Activated T-cell treated with anti-CD3 and anti-CD28 coated beads, Interleukin-2, amount 50 U/mL, for 48 hours (primary cell): ENCODE results near the gene EAPP.
"Not testable (repeated sequence)": the region's sequence is repeated elsewhere in the genome, so short reads cannot be mapped to it uniquely, and the experiment has no call there.

Experiments used
- DNase-seq, 2 experiments: peaks; one replicate each; pipeline ENCODE4 v3.0.0-alpha.2; 2020

EAPP gene

DNA sequence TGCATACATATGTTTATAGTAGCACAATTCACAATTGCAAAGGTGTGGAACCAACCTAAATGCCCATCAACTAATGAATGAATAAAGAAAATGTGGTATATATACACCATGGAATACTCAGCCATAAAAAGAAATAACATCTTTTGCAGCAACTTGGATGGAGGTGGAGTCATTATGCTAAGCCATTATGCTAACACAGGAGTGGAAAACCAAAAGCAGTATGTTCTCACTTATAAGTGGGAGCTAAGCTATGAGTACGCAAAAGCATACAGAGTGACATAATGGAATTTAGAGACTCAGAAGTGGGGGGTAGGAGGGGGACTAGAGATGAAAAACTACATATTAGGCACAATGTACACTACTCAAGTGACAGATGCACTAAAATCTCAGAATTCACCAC lies 61.2 kb downstream of the EAPP start:
- no peak for DNase-seq

DNA sequence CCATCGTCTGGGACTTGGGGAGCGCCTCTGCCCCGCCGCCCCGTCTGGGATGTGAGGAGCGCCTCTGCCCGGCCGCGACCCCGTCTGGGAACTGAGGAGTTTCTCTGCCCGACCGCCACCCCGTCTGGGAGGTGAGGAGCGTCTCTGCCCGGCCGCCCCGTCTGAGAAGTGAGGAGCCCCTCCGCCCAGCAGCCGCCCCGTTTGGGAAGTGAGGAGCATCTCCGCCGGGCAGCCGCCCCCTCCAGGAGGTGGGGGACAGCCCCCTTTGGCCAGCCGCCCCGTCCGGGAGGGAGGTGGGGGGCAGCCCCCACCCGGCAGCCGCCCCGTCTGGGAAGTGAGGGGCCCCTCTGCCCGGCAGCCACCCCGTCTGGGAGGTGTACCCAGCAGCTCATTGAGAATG lies 63.5 kb downstream of the EAPP start:
- not testable (repeated sequence) for DNase-seq

DNA sequence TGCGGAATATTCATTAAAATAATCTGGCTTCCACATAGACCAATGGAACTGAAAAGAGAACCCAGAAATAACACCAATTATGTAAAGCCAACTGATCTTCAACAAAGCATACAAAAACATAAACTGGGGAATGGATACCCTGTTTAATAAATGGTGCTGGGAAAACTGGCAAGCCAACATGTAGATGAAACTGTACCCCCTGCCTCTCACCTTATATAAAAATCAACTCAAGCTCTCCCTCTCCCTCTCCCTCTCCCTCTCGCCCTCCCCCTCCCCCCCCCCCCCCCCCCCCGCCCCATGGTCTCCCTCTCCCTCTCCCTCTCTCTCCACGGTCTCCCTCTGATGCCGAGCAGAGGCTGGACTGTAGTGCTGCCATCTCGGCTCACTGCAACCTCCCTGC lies 64.3 kb downstream of the EAPP start:
- DNase-seq = no peak

DNA sequence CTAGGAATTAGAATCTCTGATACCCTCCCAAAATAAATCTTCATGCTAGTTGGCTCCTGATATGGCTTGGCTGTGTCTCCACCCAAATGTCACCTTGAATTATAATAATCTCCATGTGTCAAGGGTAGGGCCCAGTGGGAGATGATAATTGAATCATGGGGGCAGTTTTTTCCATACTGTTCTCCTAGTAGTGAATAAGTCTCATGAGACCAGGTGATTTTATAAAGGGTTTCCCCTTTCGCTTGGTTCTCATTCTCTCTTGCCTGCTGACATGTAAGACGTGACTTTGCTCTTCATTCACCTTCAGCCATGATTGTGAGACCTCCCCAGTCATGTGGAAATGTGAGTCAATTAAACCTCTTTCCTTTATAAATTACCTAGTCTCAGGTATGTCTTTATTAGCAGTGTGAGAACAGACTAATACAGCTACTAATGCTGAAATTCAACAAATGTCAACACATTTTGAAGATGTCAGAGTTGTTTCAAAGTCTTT lies 65.3 kb downstream of the EAPP start:
- DNase-seq = no peak

DNA sequence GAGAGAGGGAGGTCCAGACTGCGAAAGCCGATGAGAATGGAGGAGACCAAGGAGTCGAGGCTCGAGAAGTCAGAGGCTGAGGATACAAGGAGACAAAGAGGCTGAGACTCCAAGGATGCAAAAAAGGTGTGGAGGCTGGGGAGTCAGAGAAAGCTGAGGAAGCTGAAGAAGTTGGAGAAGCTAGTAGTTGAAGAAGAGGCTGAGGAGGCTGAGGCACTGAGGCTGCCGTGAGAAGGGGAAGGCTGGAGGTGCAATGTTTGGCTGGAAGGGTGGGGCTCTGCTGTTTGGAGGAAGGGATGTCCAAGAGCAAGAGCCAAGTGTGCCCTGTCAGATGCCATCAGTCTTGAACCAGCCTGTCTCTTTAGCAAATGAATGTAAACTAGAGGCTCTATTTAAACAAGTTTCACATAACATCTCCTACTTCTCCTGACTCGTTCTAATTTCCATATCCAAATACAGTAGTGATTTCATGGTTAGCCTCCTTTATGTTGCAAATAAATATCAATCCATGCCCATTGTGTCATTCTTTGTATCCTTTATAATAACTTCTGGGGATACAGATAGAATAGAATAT lies 66.7 kb downstream of the EAPP start:
- DNase-seq = no peak

DNA sequence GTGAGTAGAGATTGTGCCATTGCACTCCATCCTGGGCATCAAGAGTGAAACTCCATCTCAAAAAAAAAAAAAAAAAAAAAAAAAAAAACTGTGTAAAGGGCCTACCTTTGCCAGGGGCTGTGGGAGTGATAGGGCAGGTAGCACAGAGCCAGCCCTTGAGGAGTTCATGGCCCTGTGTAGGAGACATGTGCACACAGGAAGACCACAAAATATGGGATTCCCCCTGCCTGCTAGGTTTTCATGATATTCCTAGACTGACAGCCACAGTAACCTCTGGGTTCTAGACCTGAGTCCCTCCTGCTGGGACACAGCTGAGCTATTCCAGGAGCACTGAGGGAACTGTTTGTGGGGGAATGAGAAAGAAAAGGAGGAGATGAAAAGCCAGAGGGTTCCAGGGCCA lies 69.2 kb downstream of the EAPP start:
- no peak for DNase-seq

DNA sequence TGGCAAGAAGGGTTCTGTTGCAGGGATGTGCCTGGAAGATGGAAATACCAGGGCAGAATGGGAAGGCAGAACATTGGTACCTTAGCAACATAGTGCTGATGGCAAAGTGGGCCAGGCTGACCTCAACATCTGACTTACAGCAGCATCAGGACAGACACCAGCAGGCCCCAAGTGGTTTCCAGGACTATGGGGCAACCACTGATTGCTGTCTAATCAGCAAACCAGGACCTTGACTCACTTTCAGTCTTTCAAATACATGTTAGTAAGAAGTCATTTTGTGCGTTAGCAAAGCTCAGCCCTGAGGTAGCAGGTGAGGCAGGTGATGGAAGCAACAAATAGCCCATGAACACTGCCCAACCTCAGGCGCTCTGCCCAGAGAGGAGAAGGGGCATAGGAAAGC lies 72.8 kb downstream of the EAPP start:
- DNase-seq = no peak
